Stimulated activated CD4-positive, alpha-beta T cell treated with anti-CD3 and anti-CD28 coated beads, Interleukin-1b, Interleukin-23, amount 100 ng/mL, for 24 hours (primary cell): Measurements from ENCODE around the gene MINDY4B.
"Not testable (repeated sequence)": the region's sequence is repeated elsewhere in the genome, so short reads cannot be mapped to it uniquely, and the experiment has no call there.

ENCODE experiments used
- DNase-seq, 4 experiments: peaks; one replicate each; pipeline ENCODE4 v3.0.0-alpha.2; 2020; ENCODE audit warnings: low read depth in 4 of 4, low spot score in 1 of 4

Gene MINDY4B

DNA sequence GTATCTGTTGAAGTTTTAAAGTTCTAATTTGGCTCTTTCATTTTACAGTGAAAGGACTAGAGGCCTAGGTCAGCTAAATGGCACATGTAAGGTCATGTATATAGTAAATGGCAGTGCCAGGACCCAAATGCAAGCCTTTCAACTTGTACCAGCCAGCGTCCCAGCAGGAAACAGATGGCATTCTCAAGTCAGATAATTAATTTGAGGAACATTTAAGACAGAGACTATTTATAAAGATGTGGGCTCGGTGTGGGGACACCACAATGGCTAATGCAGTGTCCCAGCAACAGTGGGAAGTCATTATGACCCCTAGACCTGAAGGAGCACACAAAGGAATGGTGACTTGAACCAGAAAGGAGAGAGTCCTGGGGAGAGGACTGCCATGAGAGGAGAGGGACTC lies 6.1 kb downstream of the MINDY4B start:
- no peak for DNase-seq

DNA sequence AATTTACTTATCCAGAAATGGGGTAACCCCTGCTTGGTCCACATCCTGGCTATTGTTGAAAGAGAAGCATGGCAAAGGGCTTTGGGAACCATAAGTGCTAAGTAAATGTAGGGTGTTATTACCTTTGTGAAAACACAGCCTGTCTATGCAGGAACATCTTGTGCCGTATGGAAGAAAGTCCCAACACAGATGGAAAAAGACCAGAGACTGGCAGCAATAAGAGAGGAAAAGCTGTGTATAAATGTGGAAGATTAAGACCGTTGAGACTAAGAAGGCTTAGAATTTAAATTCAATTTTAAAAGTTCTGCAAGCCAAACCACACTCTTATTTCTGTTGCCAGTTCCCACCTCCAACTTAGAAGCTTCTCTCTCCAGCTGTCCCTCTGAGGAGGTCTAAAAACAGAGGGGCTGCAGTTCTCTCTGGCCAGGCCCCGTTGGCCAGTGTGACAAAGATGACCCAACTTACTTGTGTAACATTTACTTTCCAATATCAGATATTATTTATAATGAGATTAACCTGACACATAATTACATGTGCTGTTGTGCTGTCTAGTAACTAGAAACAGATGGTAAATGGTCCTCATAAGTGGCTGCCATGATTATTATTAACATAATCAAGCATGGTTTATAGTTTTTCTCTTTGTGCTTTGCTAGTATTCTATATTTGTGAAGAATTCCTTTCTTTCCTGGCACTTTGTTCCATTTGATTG lies 7.0 kb downstream of the MINDY4B start:
- DNase-seq: no peak

DNA sequence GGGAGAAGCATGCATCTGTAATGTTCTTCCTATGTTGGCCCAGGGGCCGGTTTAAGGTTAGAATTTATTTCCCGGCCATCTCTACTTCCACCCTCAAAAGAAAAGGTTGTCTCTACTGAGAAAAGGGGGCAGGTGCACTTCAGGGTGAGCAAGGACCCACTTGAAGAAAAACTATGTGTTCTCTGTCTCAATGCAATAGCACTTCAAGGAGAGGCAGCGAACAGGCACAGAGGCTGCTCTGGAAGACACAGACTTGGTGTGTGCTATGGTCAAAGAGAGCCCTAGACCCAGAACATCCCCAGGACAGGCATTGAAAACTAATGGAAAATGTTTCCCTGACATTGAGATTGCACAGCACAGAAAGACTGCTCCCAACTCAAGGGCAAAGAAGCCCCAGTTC lies 7.6 kb downstream of the MINDY4B start:
- DNase-seq: no peak

DNA sequence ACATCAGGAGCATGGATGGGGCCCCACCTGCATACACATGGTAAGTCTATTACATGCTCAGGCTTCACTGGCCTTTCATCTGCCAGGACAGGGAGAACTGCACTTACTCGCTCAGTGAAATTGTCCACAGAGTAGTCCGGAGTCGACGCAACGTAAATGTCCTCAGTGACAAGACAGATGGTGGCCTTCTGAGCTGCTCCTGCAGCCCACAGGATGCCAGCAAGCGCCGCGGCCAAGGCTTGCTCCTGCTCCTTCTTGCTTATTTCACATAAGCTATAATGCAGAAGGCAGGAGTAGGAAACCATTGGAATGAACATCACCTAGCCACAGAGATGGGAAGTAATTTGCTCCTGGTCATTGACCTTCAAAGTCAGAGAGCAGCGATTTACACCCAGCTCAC lies 14.4 kb downstream of the MINDY4B start:
- DNase-seq: no peak

DNA sequence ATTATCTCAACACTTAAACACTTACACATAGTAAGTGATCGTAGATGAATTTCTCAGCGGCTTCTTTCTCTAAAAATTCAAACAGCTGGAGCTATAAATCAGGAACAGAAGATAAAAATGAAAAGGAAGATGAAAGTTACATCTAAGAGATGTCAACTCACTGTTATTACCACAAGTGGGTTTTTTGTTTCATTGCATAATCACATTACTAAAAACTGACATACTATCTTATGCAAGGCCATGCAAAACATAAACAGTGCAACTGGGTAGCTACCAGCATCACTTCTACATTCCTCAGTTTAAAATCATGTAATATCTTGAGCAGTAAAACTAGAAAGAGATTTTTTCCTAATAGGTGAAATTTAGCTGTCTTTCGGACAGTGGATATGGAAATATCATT lies 14.9 kb downstream of the MINDY4B start:
- DNase-seq: no peak

DNA sequence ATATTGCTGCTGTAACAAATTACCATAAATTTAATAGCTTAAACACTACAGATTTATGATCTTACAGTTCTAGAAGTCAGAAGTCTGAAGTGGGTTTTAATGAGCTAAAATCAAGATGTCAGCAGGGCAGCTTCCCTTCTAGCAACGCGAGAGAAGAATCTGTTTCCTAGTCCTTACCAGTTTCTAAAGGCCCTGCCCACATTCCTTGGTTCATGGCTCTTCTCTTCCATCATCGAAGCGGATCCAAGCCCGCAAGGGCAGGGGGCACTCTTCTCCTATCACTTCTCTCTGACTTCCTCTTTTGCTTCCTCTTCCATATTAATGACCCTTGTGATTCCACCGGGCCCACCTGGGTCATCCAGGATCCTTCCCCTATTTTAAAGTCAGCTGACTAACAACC lies 16.1 kb downstream of the MINDY4B start:
- DNase-seq: no peak

DNA sequence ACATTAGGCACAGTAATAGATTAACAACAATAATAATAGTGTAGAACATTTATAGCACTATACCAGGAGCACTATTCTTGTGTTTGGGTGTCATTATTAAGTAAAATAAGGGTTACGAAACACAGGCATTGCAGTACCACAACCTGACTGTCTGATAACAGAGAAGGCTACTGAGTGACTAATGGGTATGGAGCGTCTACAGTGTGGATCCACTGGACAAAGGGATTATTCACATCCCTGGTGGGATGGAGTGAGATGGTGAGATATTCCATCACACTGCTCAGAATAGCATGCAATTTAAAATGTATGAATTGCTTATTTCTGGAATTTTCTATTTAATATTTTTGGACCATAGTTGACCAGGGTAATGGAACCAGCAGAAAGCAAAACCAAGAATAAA lies 18.2 kb downstream of the MINDY4B start:
- no peak for DNase-seq

DNA sequence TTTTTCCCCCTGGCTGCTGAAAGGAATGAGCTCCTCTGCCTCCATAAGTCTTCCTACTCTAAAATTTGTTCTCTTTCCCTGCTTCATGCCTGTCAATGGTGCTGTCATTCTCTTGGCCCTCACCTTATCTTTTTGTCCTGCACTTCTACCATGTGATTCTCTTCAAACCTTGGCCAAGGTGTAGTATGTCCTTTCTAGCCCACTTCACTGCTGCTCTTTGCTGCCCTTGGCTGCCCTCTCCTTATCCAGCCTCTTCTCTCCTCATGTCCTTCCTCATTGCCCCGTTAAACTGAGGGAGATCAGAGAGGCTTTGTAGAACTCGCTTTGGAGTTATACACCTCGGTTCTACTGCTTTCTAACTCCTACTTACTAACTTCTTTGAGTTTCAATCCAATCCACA lies 19.7 kb downstream of the MINDY4B start:
- DNase-seq: no peak

DNA sequence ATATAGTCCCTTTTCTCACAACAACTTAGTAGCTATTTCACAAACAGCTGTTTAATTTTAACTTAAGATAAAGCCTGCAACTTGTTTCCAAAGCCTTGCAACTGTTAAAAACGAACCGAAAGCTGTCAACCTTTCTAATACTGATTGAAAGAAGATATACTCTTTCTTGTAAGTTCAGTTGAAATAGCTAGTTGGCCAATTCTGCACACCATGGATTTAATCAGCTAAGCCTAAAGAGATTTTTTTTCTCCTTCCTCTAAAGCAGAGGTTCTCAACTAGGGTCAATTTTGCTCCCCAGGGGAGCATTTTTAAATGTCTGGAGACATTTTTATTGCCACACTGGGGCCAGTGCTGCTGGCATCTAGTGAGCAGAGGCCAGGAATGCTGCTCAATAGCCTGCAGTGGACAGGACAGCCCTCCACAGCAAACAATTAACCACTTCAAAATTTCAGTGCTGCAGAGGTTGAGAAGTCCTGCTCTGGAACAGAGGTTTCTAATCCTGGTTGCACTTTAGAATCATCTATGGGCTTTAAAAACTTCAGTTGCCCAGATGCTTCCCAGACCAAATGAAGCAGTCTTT lies 26.2 kb downstream of the MINDY4B start:
- no peak for DNase-seq

DNA sequence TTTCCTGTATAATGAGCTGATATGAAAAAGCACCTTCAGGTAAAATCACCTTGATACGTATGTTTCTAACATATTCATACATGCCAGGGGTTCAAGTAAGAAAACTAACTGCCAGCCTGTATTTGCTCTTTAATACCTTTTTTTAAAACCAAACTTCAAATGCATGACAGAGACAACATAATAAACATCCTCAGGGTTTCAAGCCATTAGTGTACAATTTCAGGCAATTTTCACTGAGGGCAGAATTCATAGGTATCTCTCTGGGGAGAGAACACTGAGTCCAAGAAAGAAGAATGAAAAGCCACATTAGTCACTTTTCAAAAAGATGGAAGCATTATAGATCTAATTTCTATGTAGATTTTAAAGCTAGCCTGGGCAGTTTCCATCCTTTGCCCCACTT lies 26.9 kb downstream of the MINDY4B start:
- DNase-seq: no peak

DNA sequence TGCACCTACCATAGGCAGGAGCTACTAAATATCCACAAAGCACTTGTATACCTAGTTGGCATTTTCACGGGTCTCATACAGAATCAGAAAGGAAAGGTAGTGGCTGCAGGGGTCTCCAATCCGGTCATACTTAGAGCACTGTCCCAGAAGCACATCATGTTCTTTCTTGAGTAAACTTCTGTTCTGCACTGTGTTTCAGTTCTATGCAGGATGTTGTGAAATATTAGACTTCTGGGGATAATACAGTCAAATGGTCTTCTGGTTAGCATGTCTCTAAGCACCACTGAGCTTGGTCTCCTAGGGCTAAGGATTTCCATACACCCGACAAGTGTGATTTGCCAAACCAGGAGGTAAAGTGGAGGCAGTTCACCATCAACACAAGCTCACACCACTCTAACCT lies 27.9 kb downstream of the MINDY4B start:
- no peak for DNase-seq

DNA sequence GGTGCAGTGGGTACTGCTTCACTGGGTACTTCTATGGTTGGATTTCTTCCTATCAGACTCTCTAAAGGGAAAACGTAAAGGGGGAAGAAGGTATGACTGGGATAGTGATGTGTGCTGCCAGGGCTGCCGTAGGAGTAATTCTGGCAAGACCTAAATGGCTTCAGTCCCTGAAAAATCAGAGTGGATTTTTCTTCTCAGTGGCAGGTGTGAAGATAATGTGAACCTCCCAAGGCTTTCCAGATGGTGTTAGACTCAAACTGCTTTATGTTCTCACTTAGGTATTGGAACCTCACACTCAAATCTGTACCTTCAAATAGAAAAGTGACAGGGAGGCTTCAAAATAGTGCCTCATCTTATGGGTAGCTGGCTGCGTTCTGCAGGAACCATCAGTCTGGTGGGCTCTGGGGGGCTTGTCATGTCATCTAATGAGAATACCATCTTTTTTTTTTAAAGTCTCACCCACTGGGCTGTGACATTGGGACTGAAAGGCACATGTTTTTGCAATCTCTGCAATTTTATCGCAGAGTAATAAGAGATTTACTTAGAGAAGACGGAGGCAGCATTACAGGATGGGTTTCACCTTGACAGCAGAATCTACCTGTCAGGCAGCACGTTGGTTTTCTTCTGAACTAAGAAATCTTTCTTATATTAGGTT lies 28.5 kb downstream of the MINDY4B start:
- DNase-seq: no peak

DNA sequence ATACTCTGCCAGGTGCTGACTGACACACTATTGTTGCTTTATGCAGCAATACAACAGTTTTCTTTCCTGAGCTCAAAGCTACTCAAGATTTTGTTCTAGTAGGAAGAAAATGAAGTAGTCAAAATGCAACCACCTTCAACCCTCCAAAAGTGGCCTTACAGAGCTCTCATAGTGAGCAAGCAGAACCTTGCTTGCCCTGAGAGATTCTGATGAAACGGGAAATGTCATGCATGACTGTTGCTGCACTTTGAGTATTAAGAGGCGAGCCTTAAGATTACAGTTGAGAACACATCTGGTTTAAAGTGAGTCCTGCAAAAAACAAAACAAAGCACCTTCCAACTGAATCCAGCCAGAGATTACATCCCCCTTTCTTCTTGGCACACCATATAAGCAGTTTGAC lies 29.7 kb downstream of the MINDY4B start:
- no peak for DNase-seq

DNA sequence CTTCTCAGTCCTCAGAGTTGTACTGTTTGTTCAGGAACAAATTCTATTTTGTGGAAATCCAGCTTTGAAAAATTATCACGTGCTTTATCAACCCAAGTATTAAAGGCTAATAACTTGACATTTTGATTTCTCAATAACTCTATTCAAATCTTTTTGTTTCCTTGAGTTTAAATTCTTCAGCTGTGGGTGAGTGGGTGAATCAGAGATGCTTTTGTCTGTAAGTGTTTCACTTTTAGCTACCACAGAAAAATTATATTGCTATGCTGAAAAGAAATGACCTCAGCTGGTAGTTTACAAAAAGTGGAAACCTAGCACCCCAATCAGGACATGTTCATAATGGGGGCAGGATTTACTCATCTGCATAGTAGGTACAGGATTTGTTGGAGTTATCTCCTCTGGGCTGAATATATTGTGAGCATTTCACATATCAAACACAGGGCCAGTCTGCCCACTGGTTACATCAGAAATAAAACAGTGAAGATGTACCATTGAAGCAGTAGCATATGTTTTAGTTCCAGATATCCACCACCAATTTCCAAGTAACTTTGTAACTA lies 30.5 kb downstream of the MINDY4B start:
- DNase-seq: no peak

DNA sequence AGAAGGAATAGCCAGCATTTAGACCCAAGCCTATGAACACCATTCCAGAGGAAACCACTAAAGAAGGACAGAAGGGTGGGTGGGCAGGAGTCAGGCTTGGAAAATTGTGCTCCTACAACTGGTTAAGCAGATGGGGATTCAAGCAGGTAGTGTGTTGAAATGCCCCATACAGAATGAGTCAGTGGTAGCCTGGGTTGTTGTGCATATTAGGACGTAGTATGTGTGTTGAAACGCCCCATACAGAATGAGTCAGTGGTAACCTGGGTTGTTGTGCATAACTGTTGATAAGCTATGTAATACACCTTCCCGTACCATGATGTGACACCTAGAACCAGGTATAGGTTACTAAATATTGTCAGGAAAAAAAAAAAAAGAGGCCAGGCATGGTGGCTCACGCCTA lies 34.0 kb downstream of the MINDY4B start:
- DNase-seq: no peak

DNA sequence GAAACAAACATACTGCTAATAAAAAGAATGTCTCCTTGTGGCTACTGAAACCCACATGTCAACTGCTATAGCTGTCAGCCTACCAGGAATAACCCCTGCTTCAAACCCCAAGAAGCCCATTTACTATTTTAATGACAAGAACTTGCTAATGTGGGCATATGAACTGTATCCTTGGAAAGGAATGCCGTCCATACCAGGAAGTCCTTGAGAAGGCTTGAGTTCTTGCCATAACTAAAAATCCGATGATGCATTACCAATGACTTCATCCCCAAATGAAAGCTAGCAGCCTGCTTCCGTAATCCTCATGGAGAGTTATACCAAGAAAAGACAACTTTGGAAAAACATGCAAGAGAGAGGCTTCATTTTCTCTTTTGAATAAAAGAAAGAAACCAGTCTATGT lies 34.8 kb downstream of the MINDY4B start:
- DNase-seq: no peak

DNA sequence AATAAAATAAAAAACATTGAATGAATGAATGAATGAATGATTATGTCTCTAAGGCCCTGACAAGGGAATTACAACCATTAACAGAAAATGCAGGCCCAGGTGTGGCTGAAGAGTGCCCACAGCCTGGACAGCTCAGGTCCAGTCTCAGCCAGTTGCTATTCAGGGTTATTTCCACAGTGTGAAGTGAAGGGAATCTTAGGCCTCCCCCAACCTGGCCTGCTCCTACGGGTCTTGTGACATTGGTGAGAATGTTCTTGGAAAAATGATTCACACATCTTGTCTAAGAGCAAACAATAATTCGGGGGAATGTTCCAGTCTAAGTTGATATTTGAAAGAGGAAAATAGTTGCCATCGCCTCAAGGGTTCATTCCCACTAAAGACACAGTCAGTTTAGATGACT lies 37.0 kb downstream of the MINDY4B start:
- DNase-seq: no peak

DNA sequence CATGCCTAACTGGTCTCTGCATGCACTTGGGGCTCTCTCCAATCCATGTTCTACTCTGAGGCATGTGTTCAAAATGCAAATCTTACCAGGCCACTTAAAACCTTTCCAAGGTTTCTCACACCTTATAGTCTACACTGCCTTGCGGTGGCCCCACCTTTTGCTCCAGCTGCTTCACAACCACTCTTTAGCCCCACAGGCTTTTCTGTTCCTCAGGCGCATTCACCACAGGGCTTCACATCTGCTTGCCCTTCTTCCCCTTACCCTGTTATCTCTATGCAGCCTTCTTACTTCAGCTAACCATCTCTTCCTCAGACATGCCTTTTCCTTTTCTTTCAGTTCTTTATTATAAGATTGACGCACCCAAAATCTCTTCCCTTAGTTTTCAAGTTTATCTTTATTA lies 37.8 kb downstream of the MINDY4B start:
- DNase-seq: no peak

DNA sequence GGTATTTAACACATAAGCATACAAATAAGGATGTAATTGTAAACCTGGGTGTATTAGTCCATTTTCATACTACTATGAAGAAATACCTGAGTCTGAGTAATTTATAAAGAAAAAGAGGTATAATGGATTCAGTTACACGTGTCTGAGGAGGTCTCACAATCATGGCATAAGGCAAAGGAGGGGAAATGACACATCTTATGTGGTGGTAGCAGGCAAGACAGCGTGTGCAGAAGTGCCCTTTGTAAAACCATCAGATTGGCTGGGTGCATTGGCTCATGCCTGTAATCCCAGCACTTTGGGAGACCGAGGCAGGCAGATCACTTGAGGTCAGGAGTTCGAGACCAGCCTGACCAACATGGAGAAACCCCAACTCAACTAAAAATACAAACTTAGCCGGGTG lies 41.3 kb downstream of the MINDY4B start:
- DNase-seq: not testable (repeated sequence)

DNA sequence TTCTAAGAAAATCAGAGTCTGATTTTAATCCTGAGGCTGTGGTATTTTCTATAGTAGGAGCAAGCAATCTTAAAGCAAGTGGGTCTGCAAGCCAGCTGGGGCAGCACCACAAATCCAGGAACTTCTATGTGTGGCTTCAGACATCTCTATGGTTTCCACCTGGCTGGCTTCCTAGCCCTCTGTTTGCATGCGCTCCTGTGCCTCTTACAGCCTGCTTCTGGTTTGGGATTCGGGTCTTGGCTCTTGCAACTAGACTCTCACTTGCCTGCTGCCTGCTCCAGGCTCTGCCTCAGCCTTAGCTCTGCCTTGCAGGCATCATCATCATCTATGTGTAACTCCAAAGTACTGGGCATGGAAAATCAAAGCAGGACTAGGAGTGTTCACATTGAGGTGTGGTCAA lies 43.4 kb downstream of the MINDY4B start:
- DNase-seq: no peak

DNA sequence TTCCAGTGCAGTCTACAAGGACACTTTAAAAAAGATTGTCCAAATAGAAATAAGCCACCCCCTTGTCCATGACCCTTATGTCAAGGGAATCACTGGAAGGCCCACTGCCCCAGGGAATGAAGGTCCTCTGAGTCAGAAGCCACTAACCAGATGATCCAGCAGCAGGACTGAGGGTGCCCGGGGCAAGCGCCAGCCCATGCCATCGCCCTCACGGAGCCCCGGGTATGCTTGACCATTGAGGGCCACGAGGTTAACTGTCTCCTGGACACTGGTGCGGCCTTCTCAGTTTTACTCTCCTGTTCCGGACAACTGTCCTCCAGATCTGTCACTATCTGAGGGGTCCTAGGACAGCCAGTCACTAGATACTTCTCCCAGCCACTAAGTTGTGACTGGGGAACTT lies 47.3 kb downstream of the MINDY4B start:
- DNase-seq: not testable (repeated sequence)

DNA sequence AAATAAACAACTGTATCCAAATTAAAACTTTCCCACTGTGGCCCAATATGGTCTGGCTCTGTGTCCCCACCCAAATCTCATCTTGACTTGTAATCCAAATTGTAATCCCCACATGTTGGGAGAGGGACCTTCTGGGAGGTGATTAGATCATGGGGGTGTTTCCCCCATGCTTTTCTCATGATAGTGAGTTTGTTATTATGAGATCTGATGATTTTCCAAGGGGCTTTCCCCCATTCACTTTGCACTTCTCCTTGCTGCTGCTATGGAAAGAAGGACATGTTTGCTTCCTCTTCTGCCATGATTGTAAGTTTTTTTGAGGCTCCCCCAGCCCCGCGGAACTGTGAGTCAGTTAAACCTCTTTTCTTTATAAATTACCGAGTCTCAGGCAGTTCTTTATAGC lies 55.0 kb downstream of the MINDY4B start:
- DNase-seq: no peak

DNA sequence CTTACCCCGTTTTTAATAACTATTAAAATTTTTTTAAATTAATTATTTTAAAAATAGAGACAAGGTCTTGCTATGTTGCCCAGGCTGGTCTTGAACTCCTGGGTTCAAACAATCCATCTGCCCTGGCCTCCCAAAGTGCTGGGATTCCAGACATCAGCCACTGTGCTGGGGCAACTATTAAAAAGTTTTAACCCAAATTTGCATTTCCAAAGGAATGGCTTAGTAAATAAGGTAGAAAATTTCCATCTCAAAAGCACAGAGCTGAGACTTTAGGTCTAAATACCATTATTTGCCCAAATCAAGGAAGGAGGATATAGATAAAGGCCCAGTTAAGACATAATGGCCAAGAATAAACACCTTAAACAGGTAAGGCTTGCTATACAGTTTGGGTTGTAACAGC lies 56.4 kb downstream of the MINDY4B start:
- DNase-seq: no peak
